ENCODE results near the gene DR1.
A peak's percentile ranks its signal among the peaks of the same experiment; 100 is the strongest.
"Not testable (repeated sequence)": the region's sequence is repeated elsewhere in the genome, so short reads cannot be mapped to it uniquely, and the experiment has no call there.

Gene DR1

DNA sequence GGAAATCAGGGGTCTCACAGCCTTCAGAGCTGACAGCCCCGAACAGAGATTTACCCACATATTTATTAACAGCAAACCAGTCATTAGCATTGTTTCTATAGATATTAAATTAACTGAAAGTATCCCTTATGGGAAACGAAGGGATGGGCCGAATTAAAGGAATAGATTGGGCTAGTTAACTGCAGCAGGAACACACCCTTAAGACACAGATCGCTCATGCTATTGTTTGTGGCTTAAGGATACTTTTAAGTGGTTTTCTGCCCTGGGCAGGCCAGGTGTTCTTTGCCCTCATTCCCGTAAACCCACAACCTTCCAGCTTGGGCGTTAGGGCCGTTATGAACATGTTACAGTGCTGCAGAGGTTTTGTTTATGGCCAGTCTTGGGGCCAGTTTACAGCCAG lies 40.6 kb downstream of the DR1 start:
- DNase-seq (ENCODE audit: low read depth) = not testable (repeated sequence)

DNA sequence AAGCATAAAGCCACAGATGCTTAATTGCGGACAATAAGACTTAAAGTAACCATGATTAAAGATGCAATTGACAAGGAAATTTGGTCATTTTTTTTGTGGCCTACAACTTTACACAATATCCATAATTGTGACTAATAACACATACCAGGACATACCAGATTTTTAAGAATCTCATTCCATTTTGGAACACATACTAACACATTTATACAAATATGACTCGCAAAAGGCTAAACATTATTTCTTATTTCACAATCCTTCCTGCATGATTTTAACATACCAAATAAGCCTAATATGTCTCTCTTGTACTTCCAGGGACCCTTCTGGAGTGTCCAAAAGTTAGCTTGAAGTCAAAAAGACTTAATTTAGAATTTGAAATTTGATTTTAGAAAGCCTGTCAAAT lies 48.8 kb downstream of the DR1 start:
- DNase-seq (ENCODE audit: low read depth) = peak; percentile 34

DNA sequence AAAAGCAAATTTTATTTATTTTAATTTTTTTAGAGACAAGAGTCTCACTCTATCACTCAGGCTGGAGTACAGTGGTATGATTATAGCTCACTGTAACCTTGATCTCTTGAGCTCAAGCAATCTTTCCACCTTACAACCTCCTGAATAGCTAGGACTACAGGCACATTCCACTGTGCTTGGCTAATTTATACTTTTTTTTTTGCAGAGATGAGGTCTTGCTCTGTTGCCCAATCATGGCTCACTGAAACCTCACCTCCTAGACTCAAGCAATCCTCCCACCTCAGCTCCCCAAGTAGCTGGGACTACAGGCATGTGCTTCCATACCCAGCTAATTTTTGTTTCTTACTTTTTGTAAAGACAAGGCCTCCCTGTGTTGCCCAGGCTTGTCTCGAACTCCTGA lies 49.5 kb downstream of the DR1 start:
- DNase-seq (ENCODE audit: low read depth) = no peak

DNA sequence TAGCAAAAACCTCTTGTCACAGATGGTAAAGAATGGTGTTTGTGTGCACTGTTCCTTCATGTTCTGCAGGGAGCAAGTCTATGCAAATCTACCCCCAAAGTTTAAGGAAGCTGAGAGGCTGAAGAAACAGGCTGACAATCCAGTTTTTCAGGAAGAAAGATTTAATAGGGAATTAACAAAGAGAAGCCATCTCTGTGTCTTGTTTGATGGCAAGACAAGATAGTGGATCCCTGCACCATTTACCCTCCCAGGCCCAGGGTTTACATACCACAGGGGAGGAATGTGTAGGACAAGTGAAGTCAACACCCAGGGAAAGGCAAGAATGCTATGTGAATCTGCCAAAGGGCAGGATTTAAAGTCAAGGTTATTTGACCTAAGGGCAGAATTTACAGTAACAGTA lies 54.1 kb downstream of the DR1 start:
- DNase-seq (ENCODE audit: low read depth) = no peak

DNA sequence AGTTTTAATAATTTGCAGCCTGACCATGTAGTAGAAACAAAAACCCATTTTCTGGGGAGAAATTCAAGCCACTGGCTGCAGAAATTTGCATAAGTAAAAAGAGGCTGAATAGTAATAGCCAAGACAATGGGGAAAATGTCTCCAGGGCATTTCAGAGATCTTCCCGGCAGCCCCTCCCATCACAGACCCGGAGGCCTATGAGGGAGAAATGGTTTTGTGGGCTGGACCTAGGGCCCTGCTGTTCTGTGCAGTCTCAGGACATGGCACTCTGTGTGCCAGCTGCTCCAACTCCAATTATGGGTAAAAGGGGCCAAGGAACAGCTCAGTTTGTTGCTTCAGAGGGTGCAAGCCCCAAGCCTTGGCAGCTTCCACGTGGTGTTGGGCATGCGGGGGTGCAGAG lies 62.5 kb downstream of the DR1 start:
- DNase-seq (ENCODE audit: low read depth) = no peak

DNA sequence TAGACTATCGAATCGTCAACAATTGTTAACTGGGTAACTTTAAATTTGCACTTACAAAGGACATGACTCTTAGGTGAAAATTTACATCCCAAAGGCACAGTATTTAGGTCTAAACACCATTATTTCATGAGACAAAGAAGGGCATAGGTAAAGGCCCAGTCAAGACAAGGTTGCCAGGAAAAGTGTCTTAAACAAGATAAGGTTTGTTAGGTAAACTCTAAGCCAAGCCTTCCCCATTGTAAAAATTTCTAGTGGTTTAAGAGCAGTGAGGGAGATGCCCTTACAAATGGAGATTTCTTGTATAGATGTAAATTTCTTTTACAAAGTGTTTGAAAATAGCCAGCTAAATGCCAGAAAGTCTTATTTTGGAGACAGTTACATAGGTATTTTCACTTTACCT lies 65.3 kb downstream of the DR1 start:
- DNase-seq (ENCODE audit: low read depth) = no peak

DNA sequence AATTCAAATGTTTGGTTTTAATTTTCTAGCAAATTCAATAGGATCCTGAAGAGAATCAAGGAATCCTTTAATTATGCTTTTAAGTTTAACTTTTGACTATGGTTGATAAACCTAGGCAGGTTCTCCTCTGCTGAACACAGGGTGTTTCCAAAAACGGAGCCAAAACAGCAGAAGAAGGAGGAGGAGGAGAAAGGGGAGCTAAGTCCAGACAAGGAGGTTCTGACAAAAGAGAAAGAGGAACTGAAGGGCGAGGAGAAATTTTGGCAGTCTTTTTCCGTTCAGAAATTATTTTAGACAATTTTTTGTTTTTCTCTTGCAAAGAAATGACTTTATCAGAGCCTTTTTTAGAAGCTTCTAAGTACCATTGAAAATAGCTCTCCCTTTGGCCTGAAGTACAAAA lies 69.0 kb downstream of the DR1 start:
- no peak for DNase-seq (ENCODE audit: low read depth)

DNA sequence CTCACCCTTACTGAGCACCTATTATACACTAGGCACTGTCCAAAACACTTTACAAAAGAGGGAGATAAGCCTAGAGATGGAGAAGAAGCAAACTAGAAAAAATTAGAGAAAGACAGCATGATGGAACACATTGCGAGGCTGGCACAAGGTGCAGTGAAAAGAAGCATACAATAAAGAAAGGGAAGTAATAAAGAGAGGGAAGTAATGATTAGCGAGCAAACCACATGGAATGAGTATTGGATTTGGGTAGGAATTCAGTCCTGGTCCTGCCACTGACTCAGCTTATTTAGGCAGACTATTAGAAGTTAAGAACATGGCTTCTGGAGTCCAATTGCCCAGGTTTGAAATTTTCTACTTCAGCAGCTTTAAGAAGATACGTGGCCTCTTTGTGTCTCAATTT lies 69.6 kb downstream of the DR1 start:
- no peak for DNase-seq (ENCODE audit: low read depth)

DNA sequence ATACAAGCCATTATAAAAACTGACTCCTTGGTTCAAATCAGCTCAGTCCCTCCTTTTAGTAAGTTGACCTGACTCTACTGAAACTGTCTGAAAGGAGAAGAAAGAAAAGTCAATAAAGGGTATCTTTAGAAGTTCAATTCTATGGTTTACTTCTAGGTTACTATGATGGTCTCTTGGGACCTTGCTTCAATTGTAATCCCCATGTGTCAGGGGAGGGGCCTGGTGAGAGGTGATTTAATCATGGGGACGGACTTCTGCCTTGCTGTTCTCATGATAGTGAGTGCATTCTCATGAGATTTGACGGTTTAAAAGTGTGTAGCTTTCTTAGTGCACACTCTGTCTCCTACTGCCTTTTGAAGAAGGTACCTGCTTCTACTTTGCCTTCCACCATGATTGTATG lies 70.5 kb downstream of the DR1 start:
- DNase-seq (ENCODE audit: low read depth) = no peak

All from HS-5 (cell line).